Sigmoid colon (tissue), 7 donors: ENCODE data around the gene SARNP. TPM values are rescaled to one million over a fixed set of nuclear protein-coding genes. Genes with fewer than 3 reads are reported as not detected.

Experiments
- DNase-seq: peaks from one replicate; pipeline ENCODE4 v3.0.0-alpha.2; 2019
- H3K27ac ChIP-seq, 4 donors: fragments of 200-600 bp; sonication (generic); one replicate each; pipeline ENCODE4 v1.5.1; 2016 to 2019; ENCODE audit warnings: mild to moderate bottlenecking in 1 of 4
- H3K27me3 ChIP-seq, 3 donors: fragments of 200-600 bp; sonication (generic); one replicate each; pipeline ENCODE4 v1.5.1; 2019; ENCODE audit warnings: mild to moderate bottlenecking in 1 of 3
- H3K36me3 ChIP-seq, 4 donors: fragments of 200-600 bp; sonication (generic); one replicate each; pipeline ENCODE4 v1.5.1; 2016 to 2019
- H3K4me1 ChIP-seq, 4 donors: fragments of 200-600 bp; sonication (generic); one replicate each; pipeline ENCODE4 v1.5.1; 2017 to 2019
- H3K4me3 ChIP-seq, 4 donors: fragments of 200-600 bp; sonication (generic); one replicate each; pipeline ENCODE4 v1.5.1; 2017 to 2019; ENCODE audit warnings: mild to moderate bottlenecking in 2 of 4, moderate library complexity in 1 of 4
- H3K9me3 ChIP-seq, 4 donors: fragments of 200-600 bp in 3 of 4; sonication (generic) in 3 of 4; one replicate each; pipeline versions ENCODE4 v1.5.1 to v1.6.1; 2013 to 2019
- CTCF ChIP-seq, 4 experiments: fragments of 450-650 bp in 3 of 4; fragments of 200-600 bp in 1 of 4; IDR thresholded peaks; one replicate each; pipeline ENCODE4 v1.5.1; 2016 to 2019; ENCODE audit warnings: antibody characterized with exemption in 4 of 4, mild to moderate bottlenecking in 3 of 4, moderate library complexity in 2 of 4
- EP300 ChIP-seq, 4 donors: sonication (generic); formaldehyde crosslinking; IDR thresholded peaks; one replicate each; pipeline ENCODE4 v1.6.1; 2017; ENCODE audit warnings: antibody characterized with exemption in 4 of 4
- POLR2A ChIP-seq, 2 donors: fragments of 450-650 bp; IDR thresholded peaks; one replicate each; pipeline ENCODE4 v1.6.1; 2016; ENCODE audit warnings: antibody characterized with exemption in 2 of 2, mild to moderate bottlenecking in 2 of 2, moderate library complexity in 2 of 2
- POLR2AphosphoS5 ChIP-seq, 4 donors: sonication (generic); formaldehyde crosslinking; IDR thresholded peaks; one replicate each; pipeline ENCODE4 v1.6.1; 2017; ENCODE audit warnings: antibody characterized with exemption in 4 of 4
- WGBS, 2 donors: extraction: QIAGEN DNeasy Blood & Tissue Kit; methylation state at CpG; one replicate each; pipeline ENCODE4 v1.1.7; 2013; 5-methylcytosine and 5-hydroxymethylcytosine counted together
- intact Hi-C: fragments of 100-400 bp; cut with DNase I; formaldehyde crosslinking; loops from one replicate; pipeline ENCODE4 v1.15.1; 2023
- polyA plus RNA-seq, 3 donors: library from polyadenylated mRNA; stranded (reverse); fragments of 200-250 nt; gene quantifications; one replicate each; pipeline ENCODE4 v1.2.3, GENCODE V29; 2013
- total RNA-seq, 4 donors: library from RNA; depleted of rRNA; stranded (reverse); fragments of >200 nt; gene quantifications; one replicate each; pipeline ENCODE4 v1.1.0, GENCODE V29; 2016
- donor health status: healthy with polysubstance abuse.
- donor health status: Bipolar disorder and iron deficiency.
- donor health status: healthy.

Gene SARNP
- total and polyA plus RNA-seq, 7 donors: 49.0 to 106 (median 81.9) TPM

DNA sequence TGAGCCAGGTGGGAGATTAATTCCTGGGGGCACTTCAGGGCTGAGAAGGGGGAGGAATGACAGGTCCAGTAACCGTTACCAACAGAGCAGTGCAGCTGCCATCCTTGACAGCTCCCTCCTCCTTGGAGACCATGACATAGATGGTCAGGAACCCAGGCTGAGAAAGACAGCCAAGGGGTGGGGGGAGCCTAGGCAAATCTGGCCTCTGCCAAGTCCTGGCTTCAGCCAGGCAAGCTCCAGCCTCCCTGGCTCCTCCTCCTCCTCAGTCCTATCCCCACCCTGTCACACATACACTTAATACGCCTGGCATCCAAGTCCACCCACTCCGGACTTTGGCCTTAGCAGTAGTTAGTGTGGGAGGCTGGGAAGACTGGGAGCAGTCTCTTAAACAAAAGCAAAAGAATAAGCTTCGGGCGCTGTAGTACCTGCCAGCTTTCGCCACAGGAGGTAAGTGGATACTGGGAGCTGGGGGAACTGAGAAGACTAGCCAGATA lies 97.4 kb downstream of the SARNP start, which contains the start of gene RDH5:
Gene RDH5 (plus strand): TSS at position 323 of the 494 bp plus-strand sequence. CDS start 792 bp downstream, outside the sequence.
- no peaks in the 10 kb centered on the region for H3K9me3 ChIP-seq
- intact Hi-C loops: no loop called here
- peak within 1 kb of the TSS; percentile 100 for H3K27ac ChIP-seq
- no peaks in the 10 kb centered on the region for H3K27me3 ChIP-seq
- 12 to 50% methylated on average over 6 of the region's 6 CpGs for WGBS, 2 donors
- DNase-seq: peak; percentile 93
- H3K4me3 ChIP-seq: peak within 1 kb of the TSS in 3 of 4 donors; percentile 22 to 31 (median 24)
- peaks cover 0 to 91% (median 85%) of the 10 kb centered on the region in 4 donors for H3K4me1 ChIP-seq
- no peak for TF ChIP-seq CTCF (IDR thresholded peaks at IDR 0.05)
- peak in 2 of 4 donors; percentile 41 to 72 for TF ChIP-seq EP300 (IDR thresholded peaks at IDR 0.05)
- TF ChIP-seq POLR2AphosphoS5 (IDR thresholded peaks at IDR 0.05): peak; percentile 62 to 87 (median 83)
- TF ChIP-seq POLR2A (IDR thresholded peaks at IDR 0.05): peak; percentile 62 to 72
- peaks cover 8 to 14% (median 10%) of the 10 kb centered on the region in 4 donors for H3K36me3 ChIP-seq

DNA sequence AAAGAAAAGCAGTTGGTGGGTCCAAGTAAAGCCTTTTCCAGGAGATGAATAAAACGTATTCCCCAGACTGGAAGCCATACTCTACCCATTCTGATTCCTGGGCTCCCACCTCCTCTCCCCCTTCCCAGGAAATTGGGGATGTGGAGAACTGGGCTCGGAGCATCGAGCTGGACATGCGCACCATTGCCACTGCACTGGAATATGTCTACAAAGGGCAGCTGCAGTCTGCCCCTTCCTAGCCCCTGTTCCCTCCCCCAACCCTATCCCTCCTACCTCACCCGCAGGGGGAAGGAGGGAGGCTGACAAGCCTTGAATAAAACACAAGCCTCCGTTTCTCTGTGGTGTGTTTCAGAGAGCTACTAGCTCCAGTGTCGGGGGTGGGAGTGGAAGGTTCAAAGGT lies 98.2 kb downstream of the SARNP start:
- Histone ChIP-seq H3K4me3 (no peak overlapping the region), H3K9me3 (no peaks in the 10 kb centered on the region), H3K36me3 (peaks cover 2 to 6% (median 5%) of the 10 kb centered on the region in 4 donors), H3K27me3 (no peaks in the 10 kb centered on the region), H3K27ac (peak overlapping the region; percentile 100), H3K4me1 (peaks cover 0 to 91% (median 85%) of the 10 kb centered on the region in 4 donors)
- TF ChIP-seq POLR2A (IDR thresholded peaks at IDR 0.05) (no peak), CTCF (IDR thresholded peaks at IDR 0.05) (no peak), EP300 (IDR thresholded peaks at IDR 0.05) (no peak)
- 60 to 76% methylated on average over 7 of the region's 7 CpGs for WGBS, 2 donors
- DNase-seq: no peak
- intact Hi-C loops: no loop called here

DNA sequence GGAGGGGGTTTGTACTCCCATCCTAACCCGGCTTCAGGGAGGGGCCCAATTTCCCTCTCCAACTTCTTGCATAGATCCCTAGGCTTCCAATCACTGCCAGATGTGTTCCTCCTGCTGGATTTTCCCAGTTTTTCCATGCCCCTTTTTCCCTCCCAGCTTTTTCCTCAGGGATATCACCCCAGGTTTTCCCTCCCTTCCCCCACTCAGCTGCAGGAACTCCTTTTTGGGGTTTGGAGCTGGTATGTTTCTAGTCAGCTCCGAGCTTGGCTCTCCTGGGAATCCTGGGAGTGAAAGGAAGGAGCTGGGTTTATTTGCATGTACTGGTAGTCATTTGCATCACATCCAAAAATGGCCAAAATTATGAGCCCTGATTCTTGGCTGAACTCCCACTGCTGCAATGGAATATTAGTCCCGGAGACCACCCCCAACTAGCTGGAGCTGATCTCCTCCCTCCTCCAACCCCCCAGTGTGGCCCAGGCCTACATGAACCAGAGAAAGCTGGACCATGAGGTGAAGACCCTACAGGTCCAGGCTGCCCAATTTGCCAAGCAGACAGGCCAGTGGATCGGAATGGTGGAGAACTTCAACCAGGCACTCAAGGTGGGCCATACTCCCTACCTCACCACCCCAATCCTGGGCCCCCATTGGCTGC lies 98.8 kb downstream of the SARNP start:
- peaks cover 0 to under 1% (median 0%) of the 10 kb centered on the region in 4 donors for H3K36me3 ChIP-seq

DNA sequence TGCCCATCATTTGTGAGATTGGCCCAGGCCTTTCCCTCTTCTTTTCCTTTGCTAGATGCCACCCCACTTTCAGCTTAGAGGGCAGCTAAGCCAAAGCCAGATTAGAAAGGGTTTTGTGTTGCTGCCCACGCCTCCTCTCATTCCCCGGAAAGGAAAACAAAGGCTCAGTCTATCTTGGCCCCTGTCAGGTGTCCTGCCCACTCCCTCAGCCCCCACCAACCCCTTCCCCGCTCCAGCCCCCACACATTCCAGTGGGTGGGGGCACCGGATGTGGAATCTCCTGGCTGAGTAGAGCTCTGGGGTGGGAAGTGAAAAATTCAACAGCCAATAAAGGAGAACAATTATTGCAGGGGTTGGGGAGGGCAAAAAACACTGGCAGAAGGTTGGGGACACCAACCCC lies 99.5 kb downstream of the SARNP start:
- TF ChIP-seq POLR2A (IDR thresholded peaks at IDR 0.05) (no peak), POLR2AphosphoS5 (IDR thresholded peaks at IDR 0.05) (no peak), EP300 (IDR thresholded peaks at IDR 0.05) (no peak), CTCF (IDR thresholded peaks at IDR 0.05) (no peak)
- 34 to 63% methylated on average over 4 of the region's 4 CpGs for WGBS, 2 donors
- H3K27ac ChIP-seq: peak overlapping the region; percentile 100

More for the DNA sequence above, 98.8 kb downstream of the SARNP start:
- H3K27me3 ChIP-seq: no peaks in the 10 kb centered on the region
- no peak overlapping the region for H3K4me3 ChIP-seq
- intact Hi-C loops: no loop called here
- TF ChIP-seq POLR2AphosphoS5 (IDR thresholded peaks at IDR 0.05) (no peak), EP300 (IDR thresholded peaks at IDR 0.05) (no peak), POLR2A (IDR thresholded peaks at IDR 0.05) (no peak), CTCF (IDR thresholded peaks at IDR 0.05) (no peak)
- no peaks in the 10 kb centered on the region for H3K9me3 ChIP-seq
- no peak for DNase-seq
- peaks cover 0 to 85% (median 81%) of the 10 kb centered on the region in 4 donors for H3K4me1 ChIP-seq
- 81 to 83% methylated on average over 4 of the region's 4 CpGs for WGBS, 2 donors
- H3K27ac ChIP-seq: peak overlapping the region; percentile 100

More for the DNA sequence above, 99.5 kb downstream of the SARNP start:
- Histone ChIP-seq H3K4me1 (peaks cover 0 to 84% (median 80%) of the 10 kb centered on the region in 4 donors), H3K27me3 (no peaks in the 10 kb centered on the region), H3K36me3 (no peaks in the 10 kb centered on the region), H3K4me3 (no peak overlapping the region), H3K9me3 (no peaks in the 10 kb centered on the region)
- intact Hi-C loops: no loop called here
- no peak for DNase-seq
